ENCODE measurements around the gene SRC.

SRC gene

DNA sequence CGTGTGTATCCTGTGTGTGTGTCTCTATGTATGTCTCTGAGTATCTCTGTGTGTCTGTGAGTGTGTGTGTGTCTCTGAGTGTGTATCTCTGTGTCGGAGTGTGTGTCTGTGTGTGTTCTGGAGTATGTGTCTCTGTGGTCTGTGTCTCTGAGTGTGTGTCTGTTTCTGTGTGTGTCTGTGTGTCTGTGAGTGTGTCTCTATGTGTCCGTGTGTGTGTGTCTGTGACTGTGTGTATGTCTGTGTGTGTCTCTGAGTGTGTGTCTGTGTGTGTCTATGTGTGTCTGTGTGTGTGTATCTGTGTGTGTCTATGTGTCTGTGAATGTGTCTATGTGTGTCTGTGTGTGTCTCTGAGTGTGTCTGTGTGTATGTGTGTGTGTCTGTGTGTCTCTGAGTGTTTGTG lies 73.4 kb downstream of the SRC start:
- ATAC-seq, result no peak
- TF ChIP-seq SNAI2 (CRISPR knock-in tag; IDR thresholded peaks at IDR 0.05) (no peak), TOX (CRISPR knock-in tag; IDR thresholded peaks at IDR 0.05; ENCODE audit: borderline replicate concordance) (no peak), ZNF565 (CRISPR knock-in tag; conservative IDR thresholded peaks at IDR 0.05; ENCODE audit: low read depth) (no peak), ZNF70 (CRISPR knock-in tag; IDR thresholded peaks at IDR 0.05) (no peak), PPARA (CRISPR knock-in tag; IDR thresholded peaks at IDR 0.05; ENCODE audit: borderline replicate concordance) (no peak), CSRNP3 (CRISPR knock-in tag; IDR thresholded peaks at IDR 0.05) (no peak), GLIS3 (CRISPR knock-in tag; IDR thresholded peaks at IDR 0.05) (no peak), ZFP3 (CRISPR knock-in tag; IDR thresholded peaks at IDR 0.05) (no peak), BACH2 (CRISPR knock-in tag; IDR thresholded peaks at IDR 0.05; ENCODE audit: borderline replicate concordance) (no peak), CSDC2 (CRISPR knock-in tag; IDR thresholded peaks at IDR 0.05) (no peak)
- TF ChIP-seq, protein P1, sequence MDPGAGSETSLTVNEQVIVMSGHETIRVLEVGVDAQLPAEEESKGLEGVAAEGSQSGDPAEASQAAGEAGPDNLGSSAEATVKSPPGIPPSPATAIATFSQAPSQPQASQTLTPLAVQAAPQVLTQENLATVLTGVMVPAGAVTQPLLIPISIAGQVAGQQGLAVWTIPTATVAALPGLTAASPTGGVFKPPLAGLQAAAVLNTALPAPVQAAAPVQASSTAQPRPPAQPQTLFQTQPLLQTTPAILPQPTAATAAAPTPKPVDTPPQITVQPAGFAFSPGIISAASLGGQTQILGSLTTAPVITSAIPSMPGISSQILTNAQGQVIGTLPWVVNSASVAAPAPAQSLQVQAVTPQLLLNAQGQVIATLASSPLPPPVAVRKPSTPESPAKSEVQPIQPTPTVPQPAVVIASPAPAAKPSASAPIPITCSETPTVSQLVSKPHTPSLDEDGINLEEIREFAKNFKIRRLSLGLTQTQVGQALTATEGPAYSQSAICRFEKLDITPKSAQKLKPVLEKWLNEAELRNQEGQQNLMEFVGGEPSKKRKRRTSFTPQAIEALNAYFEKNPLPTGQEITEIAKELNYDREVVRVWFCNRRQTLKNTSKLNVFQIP (CRISPR knock-in tag; IDR thresholded peaks at IDR 0.05; ENCODE audit: borderline replicate concordance, low read depth), result no peak
- TF ChIP-seq, protein P2, sequence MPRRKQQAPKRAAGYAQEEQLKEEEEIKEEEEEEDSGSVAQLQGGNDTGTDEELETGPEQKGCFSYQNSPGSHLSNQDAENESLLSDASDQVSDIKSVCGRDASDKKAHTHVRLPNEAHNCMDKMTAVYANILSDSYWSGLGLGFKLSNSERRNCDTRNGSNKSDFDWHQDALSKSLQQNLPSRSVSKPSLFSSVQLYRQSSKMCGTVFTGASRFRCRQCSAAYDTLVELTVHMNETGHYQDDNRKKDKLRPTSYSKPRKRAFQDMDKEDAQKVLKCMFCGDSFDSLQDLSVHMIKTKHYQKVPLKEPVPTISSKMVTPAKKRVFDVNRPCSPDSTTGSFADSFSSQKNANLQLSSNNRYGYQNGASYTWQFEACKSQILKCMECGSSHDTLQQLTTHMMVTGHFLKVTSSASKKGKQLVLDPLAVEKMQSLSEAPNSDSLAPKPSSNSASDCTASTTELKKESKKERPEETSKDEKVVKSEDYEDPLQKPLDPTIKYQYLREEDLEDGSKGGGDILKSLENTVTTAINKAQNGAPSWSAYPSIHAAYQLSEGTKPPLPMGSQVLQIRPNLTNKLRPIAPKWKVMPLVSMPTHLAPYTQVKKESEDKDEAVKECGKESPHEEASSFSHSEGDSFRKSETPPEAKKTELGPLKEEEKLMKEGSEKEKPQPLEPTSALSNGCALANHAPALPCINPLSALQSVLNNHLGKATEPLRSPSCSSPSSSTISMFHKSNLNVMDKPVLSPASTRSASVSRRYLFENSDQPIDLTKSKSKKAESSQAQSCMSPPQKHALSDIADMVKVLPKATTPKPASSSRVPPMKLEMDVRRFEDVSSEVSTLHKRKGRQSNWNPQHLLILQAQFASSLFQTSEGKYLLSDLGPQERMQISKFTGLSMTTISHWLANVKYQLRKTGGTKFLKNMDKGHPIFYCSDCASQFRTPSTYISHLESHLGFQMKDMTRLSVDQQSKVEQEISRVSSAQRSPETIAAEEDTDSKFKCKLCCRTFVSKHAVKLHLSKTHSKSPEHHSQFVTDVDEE (CRISPR knock-in tag; IDR thresholded peaks at IDR 0.05), result no peak

- TF ChIP-seq ZNF565 (CRISPR knock-in tag; conservative IDR thresholded peaks at IDR 0.05; ENCODE audit: low read depth) (no peak), PPARA (CRISPR knock-in tag; IDR thresholded peaks at IDR 0.05; ENCODE audit: borderline replicate concordance) (no peak), CREB5 (CRISPR knock-in tag; IDR thresholded peaks at IDR 0.05; ENCODE audit: low read depth) (no peak), OSR1 (CRISPR knock-in tag; IDR thresholded peaks at IDR 0.05) (no peak), ZFP3 (CRISPR knock-in tag; IDR thresholded peaks at IDR 0.05) (no peak), CSDC2 (CRISPR knock-in tag; IDR thresholded peaks at IDR 0.05) (no peak), TOX (CRISPR knock-in tag; IDR thresholded peaks at IDR 0.05; ENCODE audit: borderline replicate concordance) (no peak), GLIS3 (CRISPR knock-in tag; IDR thresholded peaks at IDR 0.05) (no peak), CSRNP3 (CRISPR knock-in tag; IDR thresholded peaks at IDR 0.05) (no peak), TCF4 (CRISPR knock-in tag; IDR thresholded peaks at IDR 0.05; ENCODE audit: borderline replicate concordance) (no peak), ZFP30 (CRISPR knock-in tag; IDR thresholded peaks at IDR 0.05) (no peak), RARB (CRISPR knock-in tag; IDR thresholded peaks at IDR 0.05) (no peak), ARNTL (CRISPR knock-in tag; IDR thresholded peaks at IDR 0.05; ENCODE audit: borderline replicate concordance, low read depth) (no peak), SNAI2 (CRISPR knock-in tag; IDR thresholded peaks at IDR 0.05) (no peak), ZNF70 (CRISPR knock-in tag; IDR thresholded peaks at IDR 0.05) (no peak)
- TF ChIP-seq, protein P1 (CRISPR knock-in tag; IDR thresholded peaks at IDR 0.05; ENCODE audit: borderline replicate concordance, low read depth), result no peak
- no peak for ATAC-seq
Measured at GRCh38 chr20:37419774-37420542, 74.0 kb downstream of the SRC start.
